Hepatocyte (in vitro differentiated cells): Measurements from ENCODE around the gene OR52J3. TPM values are rescaled to one million over a fixed set of nuclear protein-coding genes. Genes with fewer than 3 reads are reported as not detected.

Experiments
- DNase-seq: peaks from one replicate; pipeline ENCODE4 v3.0.0-alpha.2; 2016; ENCODE audit warnings: low spot score
- H2AFZ ChIP-seq: fragments of 200-600 bp; sonication (generic); 2 replicates; pipeline ENCODE4 v1.6.0; 2016; ENCODE audit warnings: antibody characterized with exemption, mild to moderate bottlenecking
- H3K27ac ChIP-seq: fragments of 200-600 bp; sonication (generic); 2 replicates; pipeline ENCODE4 v1.5.1; 2016; ENCODE audit warnings: mild to moderate bottlenecking
- H3K27me3 ChIP-seq: fragments of 200-600 bp; sonication (generic); 2 replicates; pipeline ENCODE4 v1.6.1; 2016
- H3K36me3 ChIP-seq: fragments of 200-600 bp; sonication (generic); replicated peaks from 2 replicates; pipeline ENCODE4 v1.5.1; 2016; ENCODE audit warnings: low read depth; ENCODE audit not compliant: insufficient read depth
- H3K4me1 ChIP-seq: fragments of 200-600 bp; sonication (generic); 2 replicates; pipeline ENCODE4 v1.5.1; 2016; ENCODE audit warnings: mild to moderate bottlenecking, moderate library complexity; ENCODE audit not compliant: insufficient read depth
- H3K4me2 ChIP-seq: fragments of 200-600 bp; sonication (generic); 2 replicates; pipeline ENCODE4 v1.6.0; 2016
- H3K4me3 ChIP-seq: fragments of 200-600 bp; sonication (generic); 2 replicates; pipeline ENCODE4 v1.5.1; 2016; ENCODE audit warnings: mild to moderate bottlenecking
- H3K79me2 ChIP-seq: fragments of 200-600 bp; sonication (generic); 2 replicates; pipeline ENCODE4 v1.6.0; 2017; ENCODE audit warnings: mild to moderate bottlenecking
- H3K9me2 ChIP-seq: fragments of 200-600 bp; sonication (generic); replicated peaks from 2 replicates; pipeline ENCODE4 v1.6.0; 2017; ENCODE audit warnings: mild to moderate bottlenecking; ENCODE audit not compliant: insufficient read depth
- H3K9me3 ChIP-seq: fragments of 200-600 bp; sonication (generic); 2 replicates; pipeline ENCODE4 v1.5.1; 2016; ENCODE audit warnings: low read depth, mild to moderate bottlenecking
- H4K20me1 ChIP-seq: fragments of 200-600 bp; sonication (generic); 2 replicates; pipeline ENCODE4 v1.6.0; 2016; ENCODE audit warnings: mild to moderate bottlenecking; ENCODE audit not compliant: insufficient read depth, poor library complexity, severe bottlenecking
- CTCF ChIP-seq: fragments of 200-600 bp; sonication (generic); IDR thresholded peaks from 2 replicates; pipeline ENCODE4 v1.5.1; 2016; ENCODE audit warnings: antibody characterized with exemption, mild to moderate bottlenecking; ENCODE audit not compliant: poor library complexity
- EZH2 ChIP-seq: fragments of 200-600 bp; sonication (generic); IDR thresholded peaks from 2 replicates; pipeline ENCODE4 v1.6.1; 2016; ENCODE audit warnings: antibody characterized with exemption, mild to moderate bottlenecking, borderline replicate concordance
- EZH2phosphoT487 ChIP-seq: fragments of 200-600 bp; sonication (generic); IDR thresholded peaks from one replicate; pipeline ENCODE4 v1.6.1; 2018; ENCODE audit warnings: antibody characterized with exemption, mild to moderate bottlenecking, low read depth, moderate library complexity; ENCODE audit not compliant: unreplicated experiment, severe bottlenecking
- WGBS: methylation state at CpG from one replicate; pipeline ENCODE4 v1.1.6; 2016; ENCODE audit warnings: low lambda C conversion rate; ENCODE audit errors: missing lambda C conversion rate; 5-methylcytosine and 5-hydroxymethylcytosine counted together
- polyA plus RNA-seq: library from polyadenylated mRNA; unstranded; fragments of >200 nt; fragmentation: Nextera tagmentation; extraction: Ambion mirVana; gene quantifications from 2 replicates; pipeline ENCODE4 v1.2.1, GENCODE V29; 2016
- total RNA-seq: library from RNA; depleted of rRNA; stranded (reverse); fragments of >200 nt; gene quantifications from 2 replicates; pipeline ENCODE4 v1.2.3, GENCODE V29; 2014

Gene OR52J3
- total and polyA plus RNA-seq, 2 experiments from 2014 or later: not detected

GRCh38 chr11:5083602-5084001 is 37.3 kb downstream of the OR52J3 start:
- Histone ChIP-seq H3K9me3 (no peaks in the 10 kb centered on the region), H2AFZ (no peak overlapping the region), H4K20me1 (no peaks in the 10 kb centered on the region), H3K4me2 (no peak overlapping the region), H3K4me3 (no peak overlapping the region), H3K36me3 (no peaks in the 10 kb centered on the region), H3K9me2 (no peaks in the 10 kb centered on the region), H3K27me3 (no peaks in the 10 kb centered on the region), H3K27ac (no peak overlapping the region), H3K4me1 (no peaks in the 10 kb centered on the region), H3K79me2 (no peaks in the 10 kb centered on the region)
- TF ChIP-seq EZH2phosphoT487 (no peak), EZH2 (no peak), CTCF (no peak)
- no peak for DNase-seq

DNA sequence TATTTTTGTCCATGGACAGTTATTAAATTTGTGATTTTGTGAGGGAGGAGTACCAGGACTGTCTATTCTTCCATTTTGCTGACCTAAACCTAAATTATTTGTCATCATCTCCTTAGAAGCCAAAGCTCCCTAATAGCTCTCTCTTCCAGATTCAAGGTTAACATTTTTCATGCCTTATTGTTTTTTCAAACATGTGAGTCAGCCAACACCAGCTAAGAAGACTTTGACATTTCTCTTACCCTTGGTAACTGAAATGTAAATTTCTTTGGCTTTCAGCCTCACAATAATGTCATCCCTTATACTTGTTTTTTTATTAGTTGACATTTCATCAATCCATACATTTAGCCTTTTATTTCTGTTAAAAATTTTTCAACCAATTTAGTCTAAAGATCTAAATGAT is 42.2 kb downstream of the OR52J3 start:
- Histone ChIP-seq H3K27ac (no peak overlapping the region), H3K4me2 (no peak overlapping the region), H3K4me3 (no peak overlapping the region), H3K79me2 (no peaks in the 10 kb centered on the region), H3K36me3 (no peaks in the 10 kb centered on the region), H4K20me1 (no peaks in the 10 kb centered on the region), H3K27me3 (no peaks in the 10 kb centered on the region), H2AFZ (no peak overlapping the region), H3K9me2 (no peaks in the 10 kb centered on the region), H3K9me3 (no peaks in the 10 kb centered on the region), H3K4me1 (no peaks in the 10 kb centered on the region)
- TF ChIP-seq EZH2phosphoT487 (no peak), CTCF (no peak), EZH2 (no peak)
- DNase-seq: no peak

GRCh38 chr11:5090668-5091067 is 44.3 kb downstream of the OR52J3 start:
- H3K36me3 ChIP-seq: no peaks in the 10 kb centered on the region
- TF ChIP-seq CTCF (no peak), EZH2 (no peak), EZH2phosphoT487 (no peak)

More at GRCh38 chr11:5090668-5091067, 44.3 kb downstream of the OR52J3 start:
- no peak overlapping the region for H3K27ac ChIP-seq
- H3K4me2 ChIP-seq: no peak overlapping the region
- WGBS: 91% methylated on average over 1 of the region's 1 CpG
- H3K9me2 ChIP-seq: no peaks in the 10 kb centered on the region
- H3K79me2 ChIP-seq: no peaks in the 10 kb centered on the region
- H2AFZ ChIP-seq: no peak overlapping the region
- no peaks in the 10 kb centered on the region for H3K4me1 ChIP-seq
- no peak for DNase-seq
- no peaks in the 10 kb centered on the region for H3K9me3 ChIP-seq
- no peak overlapping the region for H3K4me3 ChIP-seq
- H3K27me3 ChIP-seq: no peaks in the 10 kb centered on the region
- H4K20me1 ChIP-seq: no peaks in the 10 kb centered on the region
